GM23338 (cell line): ENCODE data around the gene BNC2.

ENCODE experiments used
- CREB1 ChIP-seq: fragments of 250-450 bp; sonication (Bioruptor Pico); IDR thresholded peaks from 2 replicates; pipeline ENCODE4 v1.5.0; 2020; ENCODE audit warnings: low read depth, mild to moderate bottlenecking, moderate library complexity
- CTCF ChIP-seq, 2 experiments: fragments of 200-600 bp in 1 of 2; sonication (generic) in 1 of 2; conservative IDR thresholded peaks; 2 replicates each; pipeline versions ENCODE4 v1.5.1 to v1.6.1; 2016 to 2017; ENCODE audit warnings: antibody characterized with exemption in 2 of 2, low read depth in 2 of 2, mild to moderate bottlenecking in 2 of 2, moderate library complexity in 1 of 2
- EZH2 ChIP-seq: fragments of 200-600 bp; sonication (generic); IDR thresholded peaks from one replicate; pipeline ENCODE4 v1.8.0; 2017; ENCODE audit warnings: antibody characterized with exemption, mild to moderate bottlenecking, low read depth; ENCODE audit not compliant: unreplicated experiment
- POLR2AphosphoS5 ChIP-seq: IDR thresholded peaks from 2 replicates; pipeline ENCODE4 v1.6.1; 2016; ENCODE audit warnings: antibody characterized with exemption, low read depth
- REST ChIP-seq: IDR thresholded peaks from one replicate; pipeline ENCODE4 v1.6.1; 2018; ENCODE audit warnings: antibody characterized with exemption; ENCODE audit not compliant: unreplicated experiment

- no peak for TF ChIP-seq CTCF (conservative IDR thresholded peaks at IDR 0.05; ENCODE audit: low read depth in 2 of 2)
- no peak for TF ChIP-seq CREB1 (CRISPR knock-in tag)
- TF ChIP-seq EZH2: no peak
- no peak for TF ChIP-seq POLR2AphosphoS5
- TF ChIP-seq REST: no peak
Measured at GRCh38 chr9:16368237-16369087, 502.0 kb downstream of the BNC2 start.
